Esophagus muscularis mucosa (tissue), 4 donors: ENCODE data around the gene FAM227B.

Source experiments
- CTCF ChIP-seq, 3 experiments: fragments of 200-600 bp in 2 of 3; fragments of 450-650 bp in 1 of 3; sonication (generic) in 2 of 3; IDR thresholded peaks; one replicate each; pipeline ENCODE4 v1.5.1; 2017 to 2019; ENCODE audit warnings: antibody characterized with exemption in 3 of 3, mild to moderate bottlenecking in 2 of 3, moderate library complexity in 1 of 3
- EP300 ChIP-seq: sonication (generic); formaldehyde crosslinking; IDR thresholded peaks from one replicate; pipeline ENCODE4 v1.6.1; 2017; ENCODE audit warnings: antibody characterized with exemption
- POLR2A ChIP-seq: fragments of 450-650 bp; IDR thresholded peaks from one replicate; pipeline ENCODE4 v1.6.1; 2017; ENCODE audit warnings: antibody characterized with exemption, moderate library complexity, mild to moderate bottlenecking, low read depth
- POLR2AphosphoS5 ChIP-seq, 2 donors: sonication (generic); formaldehyde crosslinking; IDR thresholded peaks; one replicate each; pipeline ENCODE4 v1.6.1; 2017; ENCODE audit warnings: antibody characterized with exemption in 2 of 2

- TF ChIP-seq CTCF (IDR thresholded peaks at IDR 0.05) (no peak), POLR2A (no peak), EP300 (no peak), POLR2AphosphoS5 (IDR thresholded peaks at IDR 0.05) (no peak)
Measured at GRCh38 chr15:49570672-49571071, 49.9 kb downstream of the FAM227B start.
